ENCODE data around the gene SLFN12L. TPM values are rescaled to one million over a fixed set of nuclear protein-coding genes. Genes with fewer than 3 reads are reported as not detected.

Gene SLFN12L
- total RNA-seq, 1 experiment from 2014 or later = not detected

DNA sequence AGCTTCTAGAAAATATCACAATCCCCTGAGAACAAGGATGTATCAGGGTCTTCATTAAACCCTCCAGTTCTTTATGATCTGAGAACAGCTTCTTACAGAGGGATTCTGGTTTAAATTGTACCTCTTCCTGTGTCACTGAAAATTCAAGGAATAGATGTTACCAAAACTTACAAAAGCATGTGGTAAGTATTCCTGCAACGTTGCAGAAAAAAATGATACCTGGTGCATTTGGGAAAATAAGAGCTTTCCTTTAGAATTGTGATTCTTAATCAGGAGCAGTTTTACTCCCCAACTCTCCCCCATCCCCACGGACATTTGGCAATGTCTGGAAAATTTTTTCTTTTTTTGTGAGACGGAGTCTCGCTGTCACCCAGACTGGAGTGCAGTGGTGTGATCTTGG, 15.8 kb upstream of the SLFN12L start:
- no peaks in the 10 kb centered on the region for H3K9me3 ChIP-seq (ENCODE audit: control insufficient read depth, low read depth, low read length)
- no peak for DNase-seq
- Mint-ChIP-seq H3K9me3 (no peaks in the 10 kb centered on the region), H3K4me3 (no peak overlapping the region), H3K4me1 (peaks cover 9% of the 10 kb centered on the region in 2 experiments), H3K27me3 (ENCODE audit: low read depth) (peaks cover 20% of the 10 kb centered on the region), H3K27ac (peak overlapping the region in 1 of 3 experiments; percentile 30; a peak in 1 of 7 replicates), H3K36me3 (ENCODE audit: insufficient read depth in 1 of 3, low read depth in 3 of 3) (no peaks in the 10 kb centered on the region)
- no peak overlapping the region for H2BK5ac ChIP-seq (ENCODE audit: insufficient read length, low read length)
- no peak overlapping the region for H2AK5ac ChIP-seq (ENCODE audit: insufficient read length, low read length)
- H2BK120ac ChIP-seq (ENCODE audit: low read depth, low read length, poor library complexity, severe bottlenecking) = no peak overlapping the region
- no peaks in the 10 kb centered on the region for H3K4me1 ChIP-seq (ENCODE audit: insufficient read depth, low read length)
- no peaks in the 10 kb centered on the region for H3K79me1 ChIP-seq (ENCODE audit: insufficient read depth, low read depth, low read length, poor library complexity, severe bottlenecking)
- no CpG with 5 or more reads among the region's 4 CpGs for WGBS (ENCODE audit: extremely low coverage, insufficient read length, low lambda C conversion rate)
- H4K8ac ChIP-seq (replicated peaks; ENCODE audit: insufficient read length, low read depth, low read length) = no peak overlapping the region
- H3T11ph ChIP-seq (ENCODE audit: low read length) = no peak overlapping the region
- no peak overlapping the region for H2BK12ac ChIP-seq (ENCODE audit: insufficient read length, low read depth, low read length)
- H3K23me2 ChIP-seq (ENCODE audit: insufficient read length, low read depth, low read length, poor library complexity, severe bottlenecking) = no peaks in the 10 kb centered on the region
- H3K9ac ChIP-seq (ENCODE audit: extremely low read depth, insufficient read length, low read length) = no peak overlapping the region
- no peak overlapping the region for H3K23ac ChIP-seq (ENCODE audit: insufficient read length, low read depth, low read length)
- no peak overlapping the region for H3K27ac ChIP-seq (ENCODE audit: insufficient read length, low read depth, low read length)
- H3K14ac ChIP-seq (ENCODE audit: insufficient read depth, low read length) = no peak overlapping the region
- H4K5ac ChIP-seq (ENCODE audit: insufficient read length, low read depth, low read length) = no peak overlapping the region
- H3K27me3 ChIP-seq (ENCODE audit: insufficient read depth, low read length) = no peaks in the 10 kb centered on the region
- H3K4me2 ChIP-seq (ENCODE audit: insufficient read depth, insufficient read length, low read length) = no peak overlapping the region
- no peak for TF ChIP-seq CTCF (conservative IDR thresholded peaks at IDR 0.05)
- H2BK15ac ChIP-seq (ENCODE audit: low read depth, low read length) = no peak overlapping the region
- H4K91ac ChIP-seq (ENCODE audit: insufficient read length, low read depth, low read length) = no peak overlapping the region
- no peaks in the 10 kb centered on the region for H3K79me2 ChIP-seq (ENCODE audit: insufficient read depth, low read length)
- H3K18ac ChIP-seq (ENCODE audit: insufficient read length, low read depth, low read length) = no peak overlapping the region
- no peak overlapping the region for H2BK20ac ChIP-seq (ENCODE audit: low read depth, low read length, poor library complexity, severe bottlenecking)
- H4K20me1 ChIP-seq (ENCODE audit: control insufficient read depth, insufficient read depth, insufficient read length) = no peaks in the 10 kb centered on the region
- H2AFZ ChIP-seq (ENCODE audit: low read length) = no peak overlapping the region
- H3K56ac ChIP-seq (ENCODE audit: insufficient read length, low read depth, low read length) = no peak overlapping the region
- H3K4ac ChIP-seq (ENCODE audit: low read depth, low read length) = no peak overlapping the region
